T-helper 1 cell treated with Interleukin-12 subunit alpha and Interleukin-12 subunit beta and Interleukin-4 antibody, amounts not matched to agents 30 ng/mL and 1 ng/mL, for 36 hours (primary cell): Measurements from ENCODE around the gene LRCOL1. TPM values are rescaled to one million over a fixed set of nuclear protein-coding genes. Genes with fewer than 3 reads are reported as not detected.

Experiments
- intact Hi-C: fragments of 100-400 bp; cut with micrococcal nuclease; formaldehyde crosslinking; loops from one replicate; pipeline ENCODE4 v1.15.1; 2024
- total RNA-seq: library from RNA; stranded (reverse); gene quantifications from 2 replicates; pipeline ENCODE4 v1.2.3, GENCODE V29; 2022

LRCOL1 gene
- not detected in 2 replicates for total RNA-seq

DNA sequence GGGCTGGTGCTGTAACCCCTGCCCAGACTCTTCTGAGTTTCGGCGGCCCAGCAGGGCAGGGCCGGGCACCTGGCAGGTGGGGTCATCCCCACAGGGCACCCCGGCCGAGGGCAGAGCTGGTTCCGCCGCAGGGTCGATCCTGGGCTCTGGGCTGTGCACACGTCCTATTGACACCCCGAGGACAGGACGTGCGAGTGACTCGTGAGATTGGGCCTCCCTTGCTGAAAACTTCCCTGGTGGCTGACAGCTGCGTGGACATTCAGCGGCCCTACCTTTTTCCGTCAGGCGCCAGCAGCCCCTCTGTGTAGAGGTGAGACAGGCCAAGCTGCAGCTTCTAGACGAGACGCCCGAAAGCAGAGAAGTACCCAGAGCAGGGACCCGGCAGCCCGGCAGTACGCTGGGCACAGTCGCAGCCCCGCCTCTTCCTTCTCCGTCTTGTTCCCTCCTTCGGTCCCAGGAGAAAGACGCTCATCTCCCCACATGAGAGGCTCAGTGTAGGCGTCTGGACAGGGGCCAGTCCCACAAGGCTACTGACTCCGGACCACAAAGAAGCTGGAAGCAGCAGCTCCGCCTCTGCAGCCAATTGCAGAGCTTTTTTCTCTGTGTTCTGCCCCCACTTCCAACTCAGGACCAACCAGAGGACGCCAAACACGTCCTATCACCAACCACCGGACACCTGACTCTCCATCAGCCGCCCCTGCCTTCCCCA lies at the start of gene LRCOL1:
Gene LRCOL1 (minus strand): TSS at position 532 of the 709 bp plus-strand sequence. CDS start 4,331 bp downstream, outside the sequence.
- intact Hi-C loops = no loop called here

DNA sequence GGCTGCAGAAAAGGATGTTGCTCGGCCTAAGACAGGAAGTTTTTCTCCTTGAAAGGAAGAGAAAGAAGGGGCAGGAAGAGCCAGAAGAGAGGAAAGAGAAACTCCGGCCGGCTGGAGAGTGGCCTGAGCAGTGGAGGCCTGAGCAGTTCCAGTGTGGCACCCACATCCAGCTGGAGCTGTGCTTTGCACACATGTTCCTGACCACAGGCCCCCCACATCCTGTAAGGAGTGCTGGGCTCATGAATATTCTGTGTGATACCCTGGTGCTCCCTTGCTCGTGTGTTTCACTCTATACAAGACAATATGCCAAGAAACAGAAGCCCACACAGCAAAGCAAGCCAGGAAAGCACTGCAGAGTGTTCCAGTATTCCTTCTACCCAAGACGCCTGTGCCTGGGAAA lies 49.7 kb upstream of the LRCOL1 start:
- intact Hi-C loops = no loop called here

DNA sequence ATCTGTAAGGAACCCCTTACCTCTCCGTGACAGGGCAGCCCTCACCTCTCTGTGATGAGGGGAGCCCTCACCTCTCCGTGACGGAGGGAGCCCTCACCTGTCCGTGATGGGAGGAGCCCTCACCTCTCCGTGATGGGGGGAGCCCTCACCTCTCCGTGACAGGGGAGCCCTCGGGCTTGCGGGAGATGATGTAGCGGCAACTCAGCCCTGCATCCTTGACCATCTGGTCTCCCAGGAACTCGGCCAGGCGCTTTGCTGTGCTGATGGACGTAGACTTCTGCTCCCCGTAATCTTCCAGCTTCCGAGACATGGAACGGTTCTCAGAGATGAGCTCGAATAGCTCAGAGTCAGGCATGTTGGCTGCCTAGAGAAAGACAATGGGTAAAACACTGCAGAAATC lies 48.8 kb upstream of the LRCOL1 start:
- intact Hi-C loops = no loop called here

DNA sequence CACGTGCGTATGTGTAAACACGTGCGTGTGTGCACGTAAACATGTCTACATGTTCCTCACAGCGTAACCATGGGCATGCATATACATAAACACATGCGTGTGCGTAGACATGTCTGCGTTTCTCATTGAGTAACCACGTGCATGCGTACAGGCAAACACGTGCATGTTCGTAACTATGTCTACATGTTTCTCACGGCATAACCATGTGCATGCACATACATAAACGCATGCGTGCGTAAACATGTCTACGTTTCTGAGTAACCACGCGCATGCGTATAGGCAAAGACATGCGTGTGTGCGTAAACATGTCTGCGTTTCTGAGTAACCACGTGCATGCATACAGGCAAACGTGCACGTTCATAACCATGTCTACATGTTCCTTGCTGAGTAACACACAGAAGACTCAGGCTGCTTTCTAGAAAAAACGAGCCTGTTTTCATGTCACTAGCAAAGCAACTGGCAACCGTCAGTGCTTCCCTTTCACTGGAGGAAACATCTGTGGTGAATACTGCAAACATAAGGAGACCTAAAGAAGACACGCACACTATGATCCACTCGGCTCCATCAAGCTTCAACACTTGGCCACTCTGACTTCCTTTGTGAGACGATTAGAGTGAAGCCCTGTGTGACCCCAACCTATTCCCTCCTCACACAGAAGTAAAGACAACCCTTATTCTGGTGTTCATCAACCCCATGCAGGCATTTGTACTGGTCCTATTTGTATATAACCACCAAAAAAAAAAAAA lies 47.9 kb upstream of the LRCOL1 start:
- intact Hi-C loops = no loop called here

DNA sequence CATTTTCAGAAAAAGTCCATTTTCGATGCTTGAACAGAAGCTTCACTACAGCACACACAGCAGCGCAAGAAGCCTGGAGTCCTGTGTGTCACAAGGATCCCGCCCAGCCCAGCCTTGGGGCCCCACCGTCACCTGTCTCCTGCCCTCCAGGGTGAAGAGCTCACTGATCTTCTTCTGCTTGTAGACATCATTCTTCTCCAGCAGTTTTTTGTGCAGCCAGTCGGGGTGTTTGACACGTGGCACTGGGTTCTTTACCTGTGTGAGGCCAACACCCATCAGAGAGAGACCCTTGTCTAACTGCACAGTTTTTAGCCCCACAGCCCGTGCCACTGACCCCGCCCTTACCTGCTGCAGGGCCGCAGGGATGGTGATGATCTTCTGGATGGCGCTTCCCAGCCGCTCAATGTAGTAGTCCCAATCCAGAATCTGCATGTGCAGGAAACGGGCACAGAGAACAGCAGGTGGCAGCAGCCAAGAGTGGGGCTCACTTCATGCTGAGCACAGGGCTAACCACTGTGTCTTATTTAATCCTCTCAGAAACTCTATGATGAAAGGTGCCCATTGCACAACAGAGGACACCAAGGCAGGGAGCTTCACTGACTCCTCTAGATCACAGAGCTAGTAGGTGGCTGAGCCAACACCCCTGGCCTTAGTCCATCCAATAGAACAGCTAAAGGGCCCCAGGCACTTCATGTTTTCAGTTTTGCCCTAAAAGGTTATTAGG lies 46.8 kb upstream of the LRCOL1 start:
- intact Hi-C loops = no loop called here

DNA sequence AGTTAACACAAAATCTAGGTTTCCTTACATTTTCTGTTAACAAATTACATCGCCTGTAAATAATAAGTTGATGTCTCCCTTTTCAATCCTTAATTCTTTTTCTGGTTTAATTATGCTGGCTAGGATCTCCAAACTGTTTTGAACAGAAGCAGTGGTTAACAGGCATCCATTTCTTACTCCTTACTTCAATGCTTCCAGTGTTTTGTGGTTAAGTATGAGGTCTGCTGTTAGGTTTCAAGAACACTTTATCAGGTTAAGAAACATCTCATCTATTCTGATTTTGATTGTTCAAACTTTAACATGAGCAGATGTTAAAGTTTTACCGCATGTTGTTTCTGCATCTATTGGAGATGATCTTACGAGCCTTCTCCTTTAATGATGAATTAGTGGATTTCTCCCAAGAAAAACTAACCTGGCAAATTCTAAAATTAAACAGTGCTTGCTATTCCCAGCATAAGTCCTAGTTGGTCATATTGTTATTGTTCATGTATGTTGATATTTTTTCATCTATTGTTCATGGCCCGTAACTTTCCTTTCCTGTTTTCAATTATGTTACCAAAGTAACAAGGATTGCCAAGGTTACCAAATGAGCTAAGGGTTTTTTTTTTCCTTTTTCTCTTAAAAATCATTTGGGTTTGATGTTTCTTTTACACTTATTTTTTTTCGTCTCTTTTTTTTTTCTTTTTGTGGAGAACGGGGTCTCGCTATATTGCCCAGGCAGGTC lies 43.3 kb upstream of the LRCOL1 start:
- intact Hi-C loops = no loop called here

DNA sequence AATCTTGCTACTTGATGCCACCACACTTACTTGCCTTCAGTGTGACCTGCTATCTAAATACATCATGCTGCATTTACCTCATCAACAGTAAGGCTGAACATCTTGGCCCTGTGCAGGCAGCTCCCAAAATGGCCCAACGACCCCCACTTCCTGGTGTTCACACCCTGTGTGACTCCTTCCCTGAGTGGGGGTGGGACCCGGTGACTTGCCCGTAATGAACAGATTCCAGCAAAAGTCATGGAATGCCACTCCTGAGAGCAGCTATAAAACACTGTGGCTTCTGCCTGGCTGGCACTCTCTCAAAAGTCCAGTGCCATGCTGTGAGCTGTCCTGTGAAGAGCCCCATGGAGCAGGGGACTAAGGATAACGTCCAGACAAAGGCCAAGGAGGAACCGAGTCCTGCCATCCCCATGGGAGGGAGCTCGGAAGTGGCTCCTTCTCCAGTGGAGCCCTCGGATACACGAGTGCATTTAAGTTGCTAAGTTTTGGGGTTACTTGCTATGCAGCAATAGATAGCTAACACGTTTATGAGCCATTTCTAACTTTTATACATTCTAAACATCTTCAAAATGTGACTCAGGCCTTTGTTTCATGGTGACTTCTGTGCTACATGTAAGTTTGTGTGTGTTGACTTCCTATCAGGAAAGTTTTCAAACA lies 41.2 kb upstream of the LRCOL1 start:
- intact Hi-C loops = no loop called here

DNA sequence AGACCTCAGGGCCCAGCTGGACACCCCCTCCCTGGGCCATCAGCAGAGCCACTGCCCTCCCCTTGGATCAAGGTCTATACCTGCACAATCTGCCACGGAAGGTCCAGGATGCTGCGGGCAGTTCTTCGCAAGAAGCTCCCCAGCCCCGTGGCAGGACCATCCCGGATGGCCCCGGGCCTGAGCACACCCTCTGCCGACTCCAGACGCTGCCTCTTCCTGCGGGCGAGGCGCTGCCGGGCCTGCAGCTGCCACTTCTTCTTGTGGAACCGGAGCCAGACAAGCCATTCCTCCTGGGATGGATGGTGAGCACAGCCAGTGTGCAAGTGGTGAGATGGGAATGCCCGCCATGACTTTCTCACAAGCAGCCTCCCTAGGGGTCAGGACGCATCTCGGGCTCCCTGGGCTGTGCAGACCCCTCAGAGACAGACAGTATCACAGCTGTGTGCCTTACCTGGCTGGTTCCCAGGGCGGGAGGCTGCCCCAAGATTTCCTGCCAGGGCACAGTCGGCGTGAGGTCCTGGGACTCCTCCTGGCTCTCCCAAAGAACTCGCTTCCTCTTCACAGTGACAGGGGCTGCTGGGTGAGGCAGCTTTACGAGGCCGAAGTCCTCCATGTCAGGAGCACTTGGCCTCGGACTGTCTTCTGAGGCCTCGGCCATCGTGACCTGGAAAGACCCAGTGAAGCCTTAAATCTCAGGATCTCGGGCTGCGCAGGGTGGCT lies 39.0 kb upstream of the LRCOL1 start:
- intact Hi-C loops = no loop called here

DNA sequence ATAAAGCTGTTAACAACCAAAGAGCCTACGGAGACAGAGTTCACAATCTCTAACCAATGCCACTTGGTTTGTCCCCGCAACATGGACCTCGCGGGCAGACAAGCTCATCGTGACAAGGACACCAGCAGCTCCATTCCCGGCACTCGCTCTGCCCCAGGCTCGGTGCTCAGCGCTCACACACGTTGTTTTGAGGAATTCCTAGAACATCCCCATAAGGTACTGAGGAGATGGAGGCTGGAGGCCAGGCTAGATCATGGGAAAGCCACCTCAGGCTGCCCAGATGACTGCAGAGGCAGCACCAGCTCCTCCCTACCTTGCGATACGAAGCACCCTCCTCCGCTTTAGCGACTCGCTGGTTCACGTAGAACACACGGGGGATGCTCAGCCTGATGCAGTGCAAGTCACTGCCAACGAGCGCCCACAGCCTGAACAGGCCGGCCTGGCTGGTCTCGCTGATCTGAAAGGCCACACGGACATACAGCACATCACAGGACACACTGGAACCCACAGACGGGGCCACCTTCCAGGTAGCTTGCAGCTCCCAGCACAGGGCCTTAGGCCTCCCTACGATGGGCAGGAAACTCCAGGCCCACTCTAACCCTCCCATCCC lies 38.3 kb upstream of the LRCOL1 start:
- intact Hi-C loops = no loop called here

DNA sequence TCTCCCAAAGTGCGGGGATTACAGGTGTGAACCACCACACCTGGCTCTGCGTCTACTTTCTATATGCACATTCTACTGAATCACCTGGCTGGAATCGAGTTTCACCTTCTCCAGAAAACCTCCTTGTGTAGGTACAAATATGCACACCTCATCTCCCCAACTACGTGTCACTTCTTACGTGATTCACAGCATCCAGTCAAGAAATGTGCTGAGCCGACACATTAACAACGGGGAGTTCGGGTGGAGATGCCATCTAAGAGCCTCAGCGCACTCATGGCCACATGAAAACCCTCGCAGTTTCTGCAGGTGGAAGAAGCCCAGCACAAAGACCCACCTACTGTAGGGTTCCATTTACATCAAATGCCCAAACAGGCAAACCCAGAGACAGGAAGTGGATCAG lies 37.5 kb upstream of the LRCOL1 start:
- intact Hi-C loops = no loop called here

DNA sequence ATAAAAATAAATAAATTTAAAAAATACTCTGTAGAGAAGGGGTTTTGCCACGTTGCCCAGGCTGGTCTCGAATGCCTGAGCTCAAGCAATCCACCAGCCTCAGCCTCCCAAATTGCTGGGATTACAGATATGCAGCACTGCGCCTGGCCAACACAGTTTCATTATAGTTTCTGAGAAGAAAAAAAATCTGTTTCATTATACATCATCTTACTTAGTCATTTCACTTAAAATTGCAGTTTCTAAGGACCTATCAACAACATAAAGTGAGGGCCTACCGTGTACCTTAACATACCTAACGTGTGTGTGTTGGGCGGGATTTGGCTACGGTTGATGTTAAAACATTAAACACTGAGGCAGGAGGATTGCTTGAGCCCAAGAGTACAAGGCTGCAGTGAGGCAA lies 36.5 kb upstream of the LRCOL1 start:
- intact Hi-C loops = no loop called here

DNA sequence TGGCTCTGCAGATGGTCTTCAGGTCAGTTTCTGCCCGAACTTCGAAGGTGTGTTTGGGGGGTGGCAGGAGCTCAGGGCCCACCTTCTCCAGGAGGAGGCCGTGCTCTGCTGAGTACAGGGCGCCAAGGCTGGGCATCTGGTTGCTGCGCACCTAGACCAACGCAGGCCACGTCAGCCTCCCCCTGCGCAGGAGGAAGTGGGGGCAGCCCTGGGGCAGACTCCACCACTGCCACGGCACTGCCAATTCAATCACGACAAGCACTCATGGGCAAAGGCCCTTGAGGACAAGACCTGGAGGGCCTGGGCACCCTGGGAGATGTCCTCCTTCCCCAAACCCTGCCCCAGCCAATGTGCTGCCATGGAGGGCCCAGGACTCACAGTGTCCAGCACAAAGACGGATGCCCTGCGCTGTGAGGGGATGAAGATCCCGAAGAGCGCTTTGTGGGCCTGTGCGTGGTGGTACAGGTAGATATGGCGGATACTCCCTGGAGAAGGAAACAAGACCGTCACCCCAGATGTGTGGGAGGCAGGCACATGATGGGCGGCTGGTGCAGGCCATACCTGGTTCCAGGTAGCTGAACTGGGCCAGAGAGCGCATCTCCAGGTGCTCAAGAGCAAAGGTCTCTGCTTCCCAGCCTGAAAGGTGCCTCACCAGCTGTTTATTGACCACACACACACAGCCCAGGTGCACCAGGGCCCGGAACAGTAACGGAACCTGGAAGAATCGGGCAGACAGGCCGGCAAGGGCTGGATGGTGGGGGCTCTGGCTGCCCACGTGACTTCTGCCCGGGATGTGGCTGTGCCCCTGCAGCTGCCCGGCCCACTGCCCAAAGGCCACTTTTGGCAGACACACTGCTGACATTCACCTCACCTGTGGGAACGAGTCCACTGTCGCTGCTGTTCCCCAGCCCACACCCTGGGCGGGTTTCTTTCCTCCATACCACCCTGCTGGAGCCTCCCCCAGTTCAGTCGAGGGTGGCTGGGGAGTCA lies 32.8 kb upstream of the LRCOL1 start:
- intact Hi-C loops = no loop called here

DNA sequence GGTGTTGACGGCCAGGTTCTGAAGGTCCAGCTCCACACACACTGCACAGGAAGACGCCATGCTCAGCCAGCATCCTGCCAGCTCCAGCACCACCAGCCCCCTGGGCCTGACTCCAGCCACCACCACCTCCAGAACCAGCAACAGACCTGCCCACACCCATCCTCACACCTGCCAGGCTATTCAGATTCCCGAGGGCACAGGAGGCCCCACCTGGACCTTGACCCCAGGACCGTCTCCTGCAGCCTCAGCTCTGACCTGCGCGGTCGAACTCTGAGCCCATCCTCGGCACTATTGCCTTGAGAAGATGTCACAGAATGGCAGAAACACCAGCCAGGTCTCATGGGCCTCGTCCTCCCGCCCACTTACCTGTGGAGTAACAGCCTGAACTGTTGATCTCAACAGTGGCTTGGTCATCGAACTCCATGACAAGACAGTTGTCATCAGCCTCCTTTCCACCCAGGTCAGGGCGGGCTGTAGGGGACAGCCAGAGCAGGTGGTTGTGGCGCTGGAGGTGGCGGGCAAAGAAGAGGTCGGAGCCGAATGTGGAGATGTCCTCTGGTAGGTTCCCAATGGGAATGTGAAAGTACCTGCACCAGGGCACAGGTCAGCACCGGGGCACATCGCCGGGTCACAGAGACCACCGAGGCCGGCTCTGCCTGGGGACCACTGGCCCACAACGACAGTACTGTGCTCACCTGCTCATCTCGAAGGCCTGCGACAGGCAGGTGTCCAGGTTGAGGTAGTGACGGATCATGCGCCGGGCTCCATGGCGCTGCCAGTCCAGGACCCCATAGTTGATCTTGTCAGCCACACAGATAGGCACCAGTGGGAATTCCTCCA lies 31.6 kb upstream of the LRCOL1 start:
- intact Hi-C loops = no loop called here

DNA sequence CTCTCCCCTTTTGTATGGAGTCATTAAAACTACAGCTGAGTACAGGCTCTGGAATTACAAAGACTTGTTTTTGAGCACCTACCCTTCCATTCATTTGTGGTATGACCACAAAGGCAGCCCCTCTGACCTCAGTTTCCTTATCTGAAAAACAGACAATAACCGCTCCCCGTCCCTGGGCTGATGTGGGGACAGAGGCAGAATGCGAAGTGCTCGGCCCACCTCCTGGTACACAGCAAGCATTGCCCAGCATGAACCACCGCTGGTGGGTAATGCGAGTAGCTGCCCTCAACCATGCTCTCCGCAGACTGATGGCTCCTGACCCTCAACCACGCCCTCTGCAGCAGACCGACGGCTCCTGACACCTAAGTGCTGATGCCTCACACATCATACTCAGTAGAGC lies 30.6 kb upstream of the LRCOL1 start:
- intact Hi-C loops = no loop called here

DNA sequence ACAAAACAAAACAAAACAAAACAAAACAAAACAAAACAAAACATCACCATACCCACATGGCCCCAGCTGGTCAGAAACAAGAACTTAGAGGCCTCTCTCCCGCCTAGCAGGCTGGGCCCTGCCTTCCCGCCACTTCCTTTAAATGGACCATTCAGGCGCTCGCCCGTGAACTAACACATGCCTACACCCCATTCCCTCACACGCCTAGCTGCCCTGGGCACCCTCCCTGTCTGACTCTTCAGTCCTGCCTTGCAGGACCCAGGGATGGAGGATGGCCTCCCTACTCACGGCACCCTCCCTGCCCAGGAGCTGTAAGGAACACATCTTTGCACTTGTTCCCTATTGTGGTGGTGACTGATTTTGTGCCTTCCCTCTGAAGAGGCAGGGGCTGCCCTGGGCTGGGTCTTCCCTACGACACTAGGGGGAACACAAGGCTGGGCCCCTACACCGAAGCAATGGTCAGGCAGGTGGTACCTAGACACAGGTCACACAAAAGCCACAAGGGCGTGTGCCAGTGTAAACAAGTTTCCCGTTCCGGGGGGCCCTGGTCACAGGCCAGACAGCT lies 29.7 kb upstream of the LRCOL1 start:
- intact Hi-C loops = no loop called here

DNA sequence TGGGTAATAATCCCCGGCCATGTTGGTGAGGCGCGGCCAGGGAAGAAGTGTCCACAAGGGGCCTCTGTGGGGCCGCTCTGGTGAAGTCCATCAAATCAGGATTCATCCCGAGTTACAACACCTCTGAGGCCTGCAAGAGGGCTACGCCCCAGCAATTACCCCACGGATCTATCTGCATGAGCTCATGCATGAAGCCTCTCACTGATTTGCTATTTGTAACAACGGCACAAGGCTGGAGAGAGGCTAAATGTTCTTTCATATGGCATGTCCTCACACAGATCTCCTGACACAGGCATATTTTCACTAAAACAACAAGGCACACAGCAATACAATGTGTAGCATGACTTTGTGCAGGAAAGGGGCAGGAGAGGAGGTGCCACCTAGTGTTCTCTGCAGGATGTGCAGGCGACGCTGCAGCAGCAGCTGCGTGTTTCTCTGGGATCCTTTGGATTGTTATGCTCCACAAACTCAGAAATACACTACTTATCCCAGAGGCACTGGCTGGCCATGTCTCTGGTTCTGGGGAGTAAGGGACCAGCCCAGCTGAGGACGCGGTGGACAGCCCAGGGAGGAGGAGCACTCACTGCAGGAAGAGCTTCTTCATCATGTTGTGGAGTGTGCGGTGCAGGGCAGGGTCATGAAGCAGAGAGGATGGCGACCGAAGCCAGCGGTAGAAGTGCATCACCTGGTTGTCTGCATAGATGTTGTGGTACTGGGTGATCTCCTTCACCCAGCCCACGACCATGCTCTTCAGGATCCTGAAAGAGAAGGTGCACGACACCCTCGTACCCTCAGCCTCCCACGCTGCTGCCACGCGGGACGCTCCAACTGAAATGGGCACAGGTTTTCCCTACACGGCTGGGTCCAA lies 28.4 kb upstream of the LRCOL1 start:
- intact Hi-C loops = loop anchor here (1.0 kb wide), 1 partner anchor 223 kb away; no protein-coding TSS in a partner anchor
